Measurements from ENCODE around the gene SHC2. TPM values are rescaled to one million over a fixed set of nuclear protein-coding genes. Genes with fewer than 3 reads are reported as not detected.

The SHC2 gene
- total RNA-seq, 2 experiments from 2014 or later: 0.36 to 0.42 TPM

DNA sequence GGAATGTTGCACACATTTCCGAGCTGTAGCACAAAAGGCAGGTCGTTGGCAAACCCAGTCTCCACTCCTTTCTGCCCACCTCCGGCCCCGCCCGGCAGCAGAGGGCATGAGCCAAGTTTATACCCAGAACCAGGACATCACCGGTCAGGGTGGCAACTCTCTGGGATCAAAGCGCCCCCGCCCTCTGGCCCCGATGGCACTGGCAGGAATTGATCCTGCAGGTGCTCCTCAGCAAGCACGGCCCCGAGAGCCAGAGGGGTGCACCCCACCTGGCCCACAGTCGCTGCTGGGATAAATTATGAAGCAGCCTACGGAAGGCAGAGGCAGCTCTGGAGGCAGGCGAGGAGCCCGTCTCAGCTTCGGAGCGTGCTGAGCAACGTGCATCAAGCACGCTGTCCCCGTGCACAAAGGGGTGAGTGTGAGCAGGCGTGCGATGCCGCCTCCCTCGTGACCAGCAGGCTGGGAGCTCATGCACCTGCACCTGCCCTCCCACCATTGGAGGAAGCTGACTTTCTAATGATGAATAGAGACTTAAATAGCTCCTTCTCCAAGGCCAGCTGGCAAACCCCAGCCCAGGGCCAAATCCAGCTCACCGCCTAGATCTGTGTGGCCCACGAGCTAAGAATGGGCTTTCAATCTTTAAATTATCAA lies 25.7 kb downstream of the SHC2 start:
- ChIA-PET POLR2A (no interaction called here), CTCF (no interaction called here)
- Histone ChIP-seq H3K4me1 (ENCODE audit: insufficient read depth, low read length) (no peaks in the 10 kb centered on the region), H3K27ac (ENCODE audit: low read depth in 1 of 2, low read length in 2 of 2) (no peak overlapping the region), H3K9me3 (ENCODE audit: control insufficient read depth in 1 of 2, insufficient read depth in 1 of 2, low read length in 2 of 2) (peaks cover 0 to 17% of the 10 kb centered on the region in 2 experiments), H3K27me3 (ENCODE audit: control insufficient read depth in 1 of 2, insufficient read depth in 2 of 2, low read length in 2 of 2) (peaks cover 11% of the 10 kb centered on the region in 2 experiments), H3K4me3 (ENCODE audit: low read length) (no peak overlapping the region), H3K36me3 (ENCODE audit: insufficient read depth, low read length) (no peaks in the 10 kb centered on the region)
- H3K9me3 Mint-ChIP-seq: no peaks in the 10 kb centered on the region
- no peak overlapping the region for H3K4me3 Mint-ChIP-seq
- TF ChIP-seq CTCF (IDR thresholded peaks at IDR 0.05): no peak
- H3K27me3 Mint-ChIP-seq: peaks cover 18% of the 10 kb centered on the region
- no peak for DNase-seq
- ATAC-seq (ENCODE audit: poor library complexity): no peak
- no peak overlapping the region for H3K27ac Mint-ChIP-seq
- no peaks in the 10 kb centered on the region for H3K4me1 Mint-ChIP-seq (ENCODE audit: low read depth)
- intact Hi-C loops (cut with DNase I, micrococcal nuclease): no loop called here
- H3K36me3 Mint-ChIP-seq (ENCODE audit: low read depth): no peaks in the 10 kb centered on the region

DNA sequence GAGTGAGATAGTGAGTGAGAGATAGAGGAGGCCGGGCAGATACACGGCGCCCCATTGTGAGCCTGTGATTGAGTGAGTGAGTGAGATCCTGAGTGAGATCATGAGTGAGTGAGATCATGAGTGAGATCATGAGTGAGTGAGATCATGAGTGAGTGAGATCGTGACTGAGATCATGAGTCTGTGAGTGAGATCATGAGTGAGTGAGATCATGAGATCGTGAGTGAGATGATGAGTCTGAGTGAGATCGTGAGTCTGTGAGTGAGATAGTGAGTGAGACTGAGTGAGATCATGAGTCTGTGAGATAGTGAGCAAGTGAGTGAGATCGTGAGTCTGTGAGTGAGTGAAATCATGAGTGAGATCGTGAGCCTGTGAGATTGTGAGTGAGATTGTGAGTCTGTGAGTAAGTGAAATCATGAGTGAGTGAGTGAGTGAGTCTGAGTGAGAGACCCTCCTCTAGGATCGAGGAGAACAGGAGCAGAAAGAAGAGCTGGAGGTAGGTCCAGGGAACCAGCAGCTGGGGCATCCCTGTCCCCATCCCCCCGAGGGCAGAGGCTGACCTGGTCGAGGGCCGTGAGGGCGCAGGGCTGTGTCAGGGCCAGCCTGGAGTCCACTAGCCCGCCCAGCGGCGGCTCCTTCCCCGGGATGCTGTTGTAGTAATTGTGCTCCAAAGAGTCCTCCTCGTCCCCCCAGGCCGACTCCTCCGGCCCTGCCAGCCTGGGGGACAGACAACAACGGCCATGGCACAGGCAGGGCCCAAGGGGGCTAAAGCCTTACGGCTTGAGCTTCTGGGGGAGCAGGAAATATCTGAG lies 26.5 kb downstream of the SHC2 start:
- intact Hi-C loops (cut with DNase I, micrococcal nuclease): no loop called here
- H3K4me3 Mint-ChIP-seq: no peak overlapping the region

DNA sequence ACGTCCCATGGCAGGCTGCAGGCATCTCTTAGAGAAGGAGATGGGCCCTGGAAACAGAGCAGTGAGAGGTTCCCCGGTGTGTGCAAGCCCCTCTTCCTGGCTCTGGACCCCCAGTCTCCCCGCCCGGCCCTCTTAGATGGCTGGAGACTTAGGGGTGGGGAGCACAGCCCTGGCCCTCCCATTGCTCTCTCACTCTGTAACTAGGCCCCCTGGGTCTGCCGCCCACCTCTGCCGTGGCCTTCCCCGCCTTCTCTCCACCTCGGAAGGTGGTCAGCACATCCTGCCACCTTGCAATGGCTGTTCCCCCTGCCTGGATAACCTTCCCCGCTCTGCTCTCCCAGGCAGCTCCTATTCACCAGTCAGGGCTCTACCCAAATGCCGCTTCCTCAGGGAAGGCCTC lies 30.1 kb downstream of the SHC2 start:
- Mint-ChIP-seq H3K4me1 (ENCODE audit: low read depth) (no peaks in the 10 kb centered on the region), H3K27me3 (no peaks in the 10 kb centered on the region), H3K4me3 (no peak overlapping the region), H3K36me3 (ENCODE audit: low read depth) (no peaks in the 10 kb centered on the region), H3K9me3 (no peaks in the 10 kb centered on the region), H3K27ac (no peak overlapping the region)
- no peak overlapping the region for H3K27ac ChIP-seq (ENCODE audit: low read depth in 1 of 2, low read length in 2 of 2)
- DNase-seq (no peak), ATAC-seq (ENCODE audit: poor library complexity) (no peak)
- peaks cover 0 to 10% of the 10 kb centered on the region in 2 experiments for H3K9me3 ChIP-seq (ENCODE audit: control insufficient read depth in 1 of 2, insufficient read depth in 1 of 2, low read length in 2 of 2)
- peaks cover 0 to 2% of the 10 kb centered on the region in 2 experiments for H3K27me3 ChIP-seq (ENCODE audit: control insufficient read depth in 1 of 2, insufficient read depth in 2 of 2, low read length in 2 of 2)
- ChIA-PET CTCF (no interaction called here), POLR2A (no interaction called here)
- H3K4me1 ChIP-seq (ENCODE audit: insufficient read depth, low read length): no peaks in the 10 kb centered on the region
- TF ChIP-seq CTCF (IDR thresholded peaks at IDR 0.05): no peak
- no peaks in the 10 kb centered on the region for H3K36me3 ChIP-seq (ENCODE audit: insufficient read depth, low read length)
- intact Hi-C loops (cut with DNase I, micrococcal nuclease): no loop called here
- no peak overlapping the region for H3K4me3 ChIP-seq (ENCODE audit: low read length)

More for the DNA sequence above, 26.5 kb downstream of the SHC2 start:
- H3K27ac ChIP-seq (ENCODE audit: low read depth in 1 of 2, low read length in 2 of 2): no peak overlapping the region
- no peak for TF ChIP-seq CTCF (IDR thresholded peaks at IDR 0.05)
- H3K27me3 Mint-ChIP-seq: peaks cover 13% of the 10 kb centered on the region
- no peaks in the 10 kb centered on the region for H3K4me1 ChIP-seq (ENCODE audit: insufficient read depth, low read length)
- no peaks in the 10 kb centered on the region for H3K36me3 ChIP-seq (ENCODE audit: insufficient read depth, low read length)
- no peaks in the 10 kb centered on the region for H3K9me3 Mint-ChIP-seq
- H3K4me1 Mint-ChIP-seq (ENCODE audit: low read depth): no peaks in the 10 kb centered on the region
- POLR2A ChIA-PET: no interaction called here
- CTCF ChIA-PET: no interaction called here
- ATAC-seq (ENCODE audit: poor library complexity) (no peak), DNase-seq (no peak)
- H3K9me3 ChIP-seq (ENCODE audit: control insufficient read depth in 1 of 2, insufficient read depth in 1 of 2, low read length in 2 of 2): peaks cover 0 to 17% of the 10 kb centered on the region in 2 experiments
- H3K36me3 Mint-ChIP-seq (ENCODE audit: low read depth): no peaks in the 10 kb centered on the region
- H3K4me3 ChIP-seq (ENCODE audit: low read length): no peak overlapping the region
- H3K27ac Mint-ChIP-seq: no peak overlapping the region
- H3K27me3 ChIP-seq (ENCODE audit: control insufficient read depth in 1 of 2, insufficient read depth in 2 of 2, low read length in 2 of 2): peaks cover 7 to 11% of the 10 kb centered on the region in 2 experiments

Data from CD4-positive, alpha-beta T cell (primary cell).